Limb (tissue), 2 donors: ENCODE data around the gene NSDHL.
A peak's percentile ranks its signal among the peaks of the same experiment; 100 is the strongest.
"Not testable (repeated sequence)": the region's sequence is repeated elsewhere in the genome, so short reads cannot be mapped to it uniquely, and the experiment has no call there.

Experiments
- DNase-seq, 2 donors: peaks; one replicate each; pipeline ENCODE4 v3.0.0-alpha.2; 2016; ENCODE audit errors: extremely low spot score in 2 of 2

NSDHL gene

GRCh38 chrX:152893980-152894610, 63.2 kb downstream of the NSDHL start:
- no peak for DNase-seq

- DNase-seq: no peak
Observed at GRCh38 chrX:152895121-152895520, 64.3 kb downstream of the NSDHL start.

DNA sequence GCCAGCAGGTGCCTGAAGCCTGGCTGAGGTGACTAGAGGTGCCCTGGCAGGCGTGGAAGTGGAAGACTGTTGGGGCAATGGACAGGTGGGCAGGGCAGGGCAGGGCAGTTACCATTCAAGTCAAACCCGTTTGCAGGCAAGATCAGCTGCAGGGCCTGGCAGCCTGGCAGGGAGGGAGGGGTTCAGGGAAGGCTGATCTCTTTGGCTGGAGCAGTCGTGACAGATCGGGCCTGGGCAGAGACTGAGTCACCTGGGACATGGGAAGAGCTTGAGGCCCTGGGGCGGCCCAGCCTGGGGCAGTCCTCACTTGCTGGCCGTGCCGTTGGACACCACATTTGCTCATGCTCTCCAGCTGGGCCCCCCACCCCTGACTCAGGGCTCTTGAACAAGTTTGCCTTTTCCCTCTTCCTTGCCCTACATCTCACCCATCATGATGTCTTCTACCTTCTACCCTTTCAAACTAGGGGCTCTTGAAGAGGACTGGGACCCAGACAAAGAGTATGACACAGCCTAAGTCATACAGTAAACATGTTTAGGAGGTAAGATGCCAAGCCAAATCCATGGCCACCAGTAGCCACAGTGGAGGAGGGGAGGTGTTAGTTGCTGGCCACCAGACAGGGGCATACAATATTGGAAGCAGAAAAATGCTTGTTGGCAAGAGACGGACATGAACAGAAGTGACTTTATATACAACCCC, 65.0 kb downstream of the NSDHL start:
- DNase-seq: no peak

DNA sequence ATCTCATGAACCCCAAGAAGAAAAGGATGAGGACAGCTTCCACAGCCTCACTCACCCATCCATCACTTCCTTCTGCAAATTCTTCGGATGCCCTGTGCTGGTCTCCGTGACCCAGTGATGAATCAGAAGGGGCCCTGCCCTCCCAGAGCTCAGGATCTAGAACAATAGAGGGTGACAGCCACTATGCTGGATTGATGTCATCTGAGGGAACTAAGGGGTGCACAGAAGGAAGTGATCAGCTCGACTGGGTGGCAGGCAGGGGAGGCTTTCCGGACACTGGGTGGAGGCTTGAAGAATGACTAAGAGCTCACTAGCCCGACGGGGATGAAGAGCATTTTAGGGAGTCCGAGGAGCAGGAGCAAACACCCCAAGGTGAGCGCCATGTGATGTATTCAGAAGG, 65.6 kb downstream of the NSDHL start:
- DNase-seq: no peak

GRCh38 chrX:152897222-152898131, 66.6 kb downstream of the NSDHL start, which contains the start of gene ZNF185:
TSS of gene ZNF185 (plus strand) at chrX:152898067. CDS start at chrX:152914490, 16,423 bp downstream.
- peak; percentile 32 to 78 for DNase-seq

DNA sequence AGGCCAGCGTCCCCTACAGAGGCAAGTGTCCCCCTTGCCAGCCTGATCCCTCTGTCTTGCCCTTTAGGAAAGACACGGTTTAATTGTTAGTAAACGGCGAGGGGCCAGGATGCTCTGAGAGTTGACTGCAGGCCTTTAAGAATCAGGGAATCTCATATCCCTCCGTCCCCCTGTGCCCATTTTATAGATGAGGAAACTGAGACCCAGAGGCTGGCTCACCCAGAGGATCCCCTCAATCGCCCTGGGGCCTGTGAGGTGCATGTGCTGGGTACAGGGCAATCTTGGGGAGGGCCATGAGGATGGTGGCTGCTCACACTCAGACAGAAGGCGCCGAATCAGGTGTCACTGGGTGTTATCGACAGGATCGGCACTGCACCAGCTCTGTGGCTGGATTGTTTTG, 67.6 kb downstream of the NSDHL start:
- no peak for DNase-seq

DNA sequence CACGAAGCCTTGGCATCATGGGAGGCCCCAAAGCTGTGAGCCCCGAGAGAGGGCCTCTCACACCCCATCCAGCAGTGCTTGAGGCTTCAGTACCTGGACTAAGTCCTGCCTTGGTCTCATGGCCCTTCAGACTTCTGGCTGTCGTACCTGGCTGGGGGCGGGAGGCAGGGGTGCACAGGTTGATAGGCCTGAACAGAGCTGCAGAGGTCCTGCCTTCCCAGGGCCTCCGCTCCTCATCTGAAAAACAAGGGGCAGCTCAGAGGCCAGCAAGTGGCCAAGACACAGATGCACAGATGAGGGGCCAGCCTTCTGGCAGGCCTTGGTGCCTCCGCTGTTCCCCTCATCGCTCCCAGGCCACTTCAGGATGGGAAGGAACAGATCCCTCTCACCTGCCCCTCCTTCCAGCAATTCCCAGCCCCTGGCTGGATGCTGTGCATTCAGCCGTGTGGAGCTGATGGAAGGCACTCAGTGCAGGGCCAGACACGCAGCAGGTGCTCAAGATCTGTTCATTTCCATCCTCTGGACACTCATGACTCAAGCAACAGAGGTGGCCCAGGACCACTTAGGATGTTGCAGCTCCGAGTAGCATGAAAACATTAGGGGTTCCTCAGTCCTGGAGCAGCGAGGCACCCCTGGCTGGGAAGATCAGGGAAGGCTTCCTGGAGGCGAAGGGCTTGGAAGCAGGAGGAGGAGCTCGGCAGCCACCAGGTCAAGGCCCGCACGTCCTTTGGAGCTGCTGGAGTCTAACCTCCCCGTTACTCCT, 68.4 kb downstream of the NSDHL start:
- DNase-seq: no peak

DNA sequence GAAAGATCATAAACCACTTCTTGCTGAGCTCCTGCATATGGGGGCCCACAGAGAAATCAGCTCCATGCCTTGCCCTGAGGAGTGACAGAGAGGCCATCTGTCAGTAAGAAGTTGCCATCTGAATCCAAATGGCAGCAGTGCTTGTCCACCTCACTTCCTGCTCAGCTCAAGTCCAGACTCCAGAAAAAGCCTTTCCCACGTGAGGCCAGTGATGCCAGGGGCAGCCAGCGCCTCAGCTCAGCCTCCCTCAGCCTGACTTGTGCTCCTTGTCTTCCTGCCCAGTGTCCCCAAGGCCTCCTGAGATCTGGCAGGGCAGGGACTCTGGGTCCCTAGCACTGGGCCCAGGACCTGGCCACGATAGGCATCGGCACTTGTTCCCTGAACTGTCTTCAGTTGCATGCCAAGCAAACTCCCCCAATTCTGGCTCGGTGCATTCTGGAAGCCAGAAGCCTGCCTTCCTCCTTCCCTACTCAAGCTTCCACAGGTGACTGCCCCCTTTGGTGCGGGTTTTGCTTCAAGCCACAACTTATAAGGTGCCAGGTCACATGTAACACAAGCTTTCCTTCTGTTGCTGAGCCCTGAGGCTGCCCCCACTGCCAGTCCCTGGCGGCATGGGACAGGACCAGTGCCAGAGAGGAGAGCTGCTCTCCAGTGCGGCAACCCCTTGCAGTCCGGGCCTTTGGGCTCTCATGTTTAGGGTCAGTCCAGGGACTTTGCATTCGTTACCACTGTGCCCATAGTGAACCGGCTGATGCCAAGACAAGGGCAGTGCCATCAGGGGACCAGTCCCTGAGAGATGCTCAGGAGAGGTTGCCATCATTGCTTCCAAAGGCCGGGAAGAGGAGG, 69.2 kb downstream of the NSDHL start:
- DNase-seq: no peak

DNA sequence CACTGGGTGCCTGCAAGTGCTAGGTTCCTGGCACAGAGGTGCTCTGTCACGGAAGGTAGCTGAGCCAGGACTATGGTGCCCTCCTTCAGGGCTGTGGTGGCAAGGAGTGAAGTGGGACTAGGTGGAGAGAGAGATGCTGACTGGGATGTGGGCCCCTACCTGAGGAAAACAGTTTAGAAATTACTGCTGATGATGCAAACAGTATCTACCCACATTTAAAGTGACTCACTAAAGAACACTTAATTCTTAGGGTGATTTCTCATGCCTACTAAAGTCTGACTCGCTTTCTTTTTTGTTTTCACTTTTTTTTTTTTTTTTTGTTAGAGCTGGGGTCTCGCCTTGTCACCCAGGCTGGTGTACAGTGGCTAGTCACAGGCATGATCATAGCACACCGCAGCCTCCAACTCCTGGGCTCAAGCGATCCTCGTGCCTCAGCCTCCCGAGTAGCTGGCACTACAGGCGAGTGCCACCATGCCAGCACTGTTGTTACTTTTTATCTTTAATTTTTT, 70.1 kb downstream of the NSDHL start:
- no peak for DNase-seq

GRCh38 chrX:152901816-152902501, 71.1 kb downstream of the NSDHL start:
- no peak for DNase-seq

GRCh38 chrX:152902502-152902820, 71.6 kb downstream of the NSDHL start:
- DNase-seq: no peak

GRCh38 chrX:152903589-152903988, 72.7 kb downstream of the NSDHL start:
- DNase-seq: no peak

DNA sequence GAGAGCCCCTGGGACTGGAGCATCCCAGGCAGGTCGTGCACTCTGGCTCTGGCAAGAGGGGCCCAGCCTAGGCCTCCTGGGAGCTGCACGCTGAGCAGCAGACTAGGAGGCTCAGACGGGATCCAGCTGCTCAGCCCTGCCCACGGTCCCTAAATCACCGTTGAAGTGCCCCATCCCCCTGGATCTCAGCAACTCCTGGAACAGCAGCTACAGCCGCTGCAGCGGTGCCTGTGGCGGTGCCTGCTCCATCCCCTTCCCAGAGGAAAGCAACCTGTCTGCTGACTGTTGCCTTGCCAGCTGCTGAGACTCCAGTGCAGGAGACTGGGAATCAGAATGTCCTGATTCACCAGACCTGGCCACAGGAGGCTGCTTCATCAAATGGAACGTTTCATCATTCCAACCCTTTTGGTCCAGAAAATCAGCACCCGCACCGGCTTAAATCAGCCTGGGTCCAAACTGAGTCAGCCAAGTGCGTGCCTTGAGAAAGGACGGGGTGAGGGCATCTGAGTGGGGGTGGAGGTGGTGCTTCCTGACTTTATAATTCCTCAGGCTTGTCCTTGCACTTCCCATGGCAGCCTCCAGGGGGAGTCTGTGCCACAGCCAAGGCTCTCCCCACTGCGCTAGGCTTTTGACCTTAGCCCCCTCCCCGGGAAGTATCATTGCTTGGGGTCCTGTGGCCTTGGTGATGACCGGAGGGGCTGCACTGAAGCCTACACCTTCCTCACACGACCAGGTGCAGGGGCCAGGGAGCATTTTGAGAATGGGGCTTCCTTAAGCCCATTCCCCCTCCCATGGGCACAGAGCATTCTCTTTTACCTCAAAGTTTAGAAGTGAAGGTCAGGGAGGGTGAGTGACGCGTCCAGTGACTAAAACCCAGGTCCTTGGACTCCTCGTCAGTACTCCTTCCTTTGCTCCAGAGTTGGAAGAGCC, 73.6 kb downstream of the NSDHL start:
- DNase-seq: no peak

- no peak for DNase-seq
Observed at GRCh38 chrX:152905081-152905420, 74.2 kb downstream of the NSDHL start.

- DNase-seq: no peak
Observed at GRCh38 chrX:152907084-152907651, 76.3 kb downstream of the NSDHL start.

- no peak for DNase-seq
Observed at GRCh38 chrX:152908486-152908885, 77.6 kb downstream of the NSDHL start.

GRCh38 chrX:152910018-152910417, 79.2 kb downstream of the NSDHL start:
- not testable (repeated sequence) for DNase-seq

DNA sequence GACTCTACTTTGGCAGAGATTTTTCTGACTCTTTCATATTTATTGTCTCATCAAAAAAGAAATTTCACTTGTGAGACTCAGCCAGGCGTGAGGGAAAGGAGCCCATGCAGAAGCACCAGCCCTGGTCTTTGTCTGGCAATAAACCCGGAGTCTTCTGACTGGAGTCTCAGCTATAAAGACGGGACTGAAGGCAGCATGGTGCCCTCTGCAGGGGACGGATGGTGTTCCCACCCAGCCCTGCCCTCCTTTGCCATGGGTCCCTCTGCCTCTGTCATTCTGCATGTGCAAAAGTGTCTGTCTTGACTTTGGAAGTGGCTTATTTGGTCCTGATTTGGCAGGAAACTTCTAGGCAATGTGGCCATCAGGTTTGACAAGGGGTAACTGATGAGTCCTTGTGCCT, 81.2 kb downstream of the NSDHL start:
- DNase-seq: no peak

DNA sequence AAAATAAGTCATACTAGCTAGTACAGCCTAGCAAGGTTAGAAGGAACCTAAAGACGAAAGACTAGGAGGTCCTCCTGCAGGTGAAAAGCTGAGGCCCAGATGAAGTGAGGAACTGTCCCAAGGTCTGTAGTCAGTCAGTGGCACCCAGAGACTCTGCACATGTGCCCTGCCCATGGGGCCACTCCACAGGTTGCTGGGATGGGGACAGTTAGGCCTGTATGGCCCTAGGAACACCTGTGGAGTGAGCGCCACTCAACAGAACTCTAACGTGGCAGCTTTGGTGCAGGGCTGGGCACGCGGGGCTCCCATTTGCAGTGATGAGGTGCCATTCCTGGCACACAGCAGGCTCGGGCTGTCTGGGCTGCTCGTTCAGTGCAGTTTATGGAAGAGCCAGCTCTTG, 81.8 kb downstream of the NSDHL start:
- no peak for DNase-seq
